ENCODE data around the gene CGB5. TPM values are rescaled to one million over a fixed set of nuclear protein-coding genes. Genes with fewer than 3 reads are reported as not detected.
"Not testable (repeated sequence)": the region's sequence is repeated elsewhere in the genome, so short reads cannot be mapped to it uniquely, and the experiment has no call there.

Gene CGB5
- total and polyA plus RNA-seq, 12 donors: 0.72 TPM; not detected in 11

DNA sequence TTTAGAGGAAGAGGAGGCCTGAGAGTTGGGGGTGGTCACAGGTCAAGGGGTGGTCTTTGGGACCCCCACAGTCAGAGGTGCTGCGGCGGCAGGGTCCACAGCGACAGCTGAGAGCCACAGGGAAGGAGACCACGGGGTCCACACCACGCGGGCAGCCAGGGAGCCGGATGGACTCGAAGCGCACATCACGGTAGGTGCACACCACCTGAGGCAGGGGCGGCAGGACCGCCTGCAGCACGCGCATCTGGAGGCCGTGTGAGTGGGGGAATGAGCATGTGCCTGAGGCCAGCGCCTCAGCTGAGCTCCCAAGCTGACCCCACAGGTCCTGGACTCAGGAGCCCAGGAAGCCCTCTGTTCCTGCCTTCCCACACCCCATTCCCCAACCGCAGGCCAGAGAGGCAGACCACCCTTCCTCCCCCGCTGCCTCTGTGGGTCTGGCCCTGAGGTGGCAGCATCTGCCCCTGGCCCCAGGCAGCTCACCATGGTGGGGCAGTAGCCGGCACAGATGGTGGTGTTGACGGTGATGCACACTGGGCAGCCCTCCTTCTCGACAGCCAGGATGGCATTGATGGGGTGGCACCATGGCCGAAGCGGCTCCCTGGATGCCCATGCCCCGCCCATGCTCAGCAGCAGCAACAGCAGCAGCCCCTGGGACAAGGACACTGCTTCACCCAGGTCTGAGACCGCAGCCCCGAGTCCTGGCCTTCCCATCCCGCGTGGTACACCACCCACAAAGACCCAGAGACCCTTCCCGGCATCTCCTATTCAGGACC lies 27.4 kb upstream of the CGB5 start:
- Histone ChIP-seq H3K27me3 (no peaks in the 10 kb centered on the region), H3K27ac (no peak overlapping the region), H3K9me3 (replicated peaks in 1 of 3) (no peaks in the 10 kb centered on the region), H3K4me3 (no peak overlapping the region), H3K36me3 (replicated peaks in 1 of 2) (peaks cover 0 to 11% of the 10 kb centered on the region in 2 donors), H3K4me1 (replicated peaks in 1 of 2) (peaks cover 3 to 19% of the 10 kb centered on the region in 2 donors)
- 90 to 96% (median 93%) methylated on average over 9 to 26 of the region's 29 CpGs for WGBS, 4 donors
- TF ChIP-seq POLR2A (IDR thresholded peaks at IDR 0.05): no peak
- TF ChIP-seq, protein P1, sequence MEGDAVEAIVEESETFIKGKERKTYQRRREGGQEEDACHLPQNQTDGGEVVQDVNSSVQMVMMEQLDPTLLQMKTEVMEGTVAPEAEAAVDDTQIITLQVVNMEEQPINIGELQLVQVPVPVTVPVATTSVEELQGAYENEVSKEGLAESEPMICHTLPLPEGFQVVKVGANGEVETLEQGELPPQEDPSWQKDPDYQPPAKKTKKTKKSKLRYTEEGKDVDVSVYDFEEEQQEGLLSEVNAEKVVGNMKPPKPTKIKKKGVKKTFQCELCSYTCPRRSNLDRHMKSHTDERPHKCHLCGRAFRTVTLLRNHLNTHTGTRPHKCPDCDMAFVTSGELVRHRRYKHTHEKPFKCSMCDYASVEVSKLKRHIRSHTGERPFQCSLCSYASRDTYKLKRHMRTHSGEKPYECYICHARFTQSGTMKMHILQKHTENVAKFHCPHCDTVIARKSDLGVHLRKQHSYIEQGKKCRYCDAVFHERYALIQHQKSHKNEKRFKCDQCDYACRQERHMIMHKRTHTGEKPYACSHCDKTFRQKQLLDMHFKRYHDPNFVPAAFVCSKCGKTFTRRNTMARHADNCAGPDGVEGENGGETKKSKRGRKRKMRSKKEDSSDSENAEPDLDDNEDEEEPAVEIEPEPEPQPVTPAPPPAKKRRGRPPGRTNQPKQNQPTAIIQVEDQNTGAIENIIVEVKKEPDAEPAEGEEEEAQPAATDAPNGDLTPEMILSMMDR (IDR thresholded peaks at IDR 0.05): no peak
- intact Hi-C loops (cut with DNase I): no loop called here
- DNase-seq: no peak

DNA sequence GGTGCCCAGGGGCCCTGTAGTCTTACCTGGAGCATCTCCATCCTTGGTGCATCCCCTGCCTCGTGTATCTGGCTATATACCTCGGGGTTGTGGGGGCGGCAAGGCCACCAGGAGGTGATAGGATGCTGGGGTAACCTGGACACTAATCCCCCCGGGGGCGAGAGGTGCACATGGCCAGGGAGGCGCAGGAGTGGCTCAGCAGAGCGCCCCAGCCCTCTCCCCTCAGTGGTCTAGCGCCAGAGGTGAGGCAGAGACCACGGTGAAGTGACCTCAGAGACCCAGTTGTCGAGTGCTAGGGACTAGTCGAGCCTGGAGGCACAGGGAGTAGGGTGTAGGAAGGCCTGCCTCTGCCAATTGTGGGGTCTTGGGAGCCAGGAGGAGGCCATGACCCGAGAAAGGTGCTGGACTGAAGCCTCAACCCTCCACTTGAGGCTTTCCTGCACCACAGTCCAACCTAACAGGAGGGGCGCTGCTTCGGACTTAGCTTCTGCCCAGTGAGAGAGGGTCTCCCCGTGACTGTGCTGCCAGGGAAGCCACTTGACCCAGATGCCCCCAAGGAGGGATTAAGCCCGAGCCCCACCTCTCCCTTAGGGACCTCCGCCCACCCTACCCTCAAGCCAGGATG lies 26.5 kb upstream of the CGB5 start, which contains the start of gene LHB:
Gene LHB (minus strand): TSS at position 51 of the 625 bp plus-strand sequence. CDS start 10 bp downstream, at position 41.
- TF ChIP-seq POLR2A (IDR thresholded peaks at IDR 0.05): no peak
- TF ChIP-seq, protein P1 (IDR thresholded peaks at IDR 0.05): no peak
- H3K4me3 ChIP-seq: peak within 1 kb of the TSS in 2 of 4 donors; percentile 22 to 51
- intact Hi-C loops (cut with DNase I): no loop called here
- no peak within 1 kb of the TSS for H3K27ac ChIP-seq
- H3K4me1 ChIP-seq (replicated peaks in 1 of 2): peaks cover 3 to 19% of the 10 kb centered on the region in 2 donors
- WGBS, 4 donors: 68 to 81% (median 72%) methylated on average over 9 to 17 of the region's 17 CpGs
- peaks cover 0 to 8% of the 10 kb centered on the region in 2 donors for H3K36me3 ChIP-seq (replicated peaks in 1 of 2)
- H3K27me3 ChIP-seq: no peaks in the 10 kb centered on the region
- no peaks in the 10 kb centered on the region for H3K9me3 ChIP-seq (replicated peaks in 1 of 3)
- no peak for DNase-seq

DNA sequence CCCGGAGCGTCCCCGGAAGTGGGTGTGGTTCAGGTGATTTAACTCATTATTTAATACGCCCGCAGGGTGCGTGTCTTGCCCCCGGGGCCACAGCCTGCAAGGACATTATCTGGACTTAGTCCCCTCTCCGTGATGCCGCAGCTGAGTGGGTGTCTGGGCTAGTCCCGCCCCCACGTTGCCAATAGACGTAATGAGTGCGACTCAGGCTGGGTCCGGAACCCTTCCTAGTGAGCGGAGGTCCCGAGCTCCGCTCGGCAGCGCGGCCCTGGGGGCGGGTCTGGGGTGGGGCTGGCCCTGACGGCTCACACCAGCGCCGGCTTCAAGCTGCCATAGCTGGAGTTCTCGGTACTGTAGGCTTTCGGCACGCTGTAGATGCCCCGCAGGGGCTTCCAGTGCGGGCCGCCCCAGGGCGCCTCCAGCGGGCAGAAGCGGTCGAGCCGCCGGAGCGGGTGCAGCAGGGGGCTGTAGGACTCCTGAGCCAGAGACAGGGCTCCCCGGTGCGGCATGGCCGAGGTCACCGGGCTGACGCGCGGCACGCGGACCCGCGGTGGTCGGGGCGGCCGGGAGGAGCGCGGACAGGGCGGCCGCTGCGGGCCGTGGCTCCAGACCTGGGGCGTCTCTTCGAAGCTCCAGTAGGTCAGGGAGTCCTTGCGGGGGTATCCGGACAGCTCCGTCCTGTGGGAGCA lies 25.8 kb upstream of the CGB5 start:
- peaks cover 0 to 5% of the 10 kb centered on the region in 2 donors for H3K36me3 ChIP-seq (replicated peaks in 1 of 2)
- no peaks in the 10 kb centered on the region for H3K27me3 ChIP-seq
- no peak overlapping the region for H3K27ac ChIP-seq
- TF ChIP-seq, protein P1 (IDR thresholded peaks at IDR 0.05): peak in 5 of 6 experiments; percentile 19 to 50 (median 26)
- no peak for TF ChIP-seq POLR2A (IDR thresholded peaks at IDR 0.05)
- H3K4me1 ChIP-seq (replicated peaks in 1 of 2): peaks cover 3 to 19% of the 10 kb centered on the region in 2 donors
- intact Hi-C loops (cut with DNase I): no loop called here
- peak in 5 of 7 donors; percentile 44 to 58 (median 50) for DNase-seq
- peak overlapping the region in 2 of 4 donors; percentile 22 to 51 for H3K4me3 ChIP-seq
- 0 to 2% (median 1%) methylated on average over 5 to 62 of the region's 62 CpGs for WGBS, 4 donors
- H3K9me3 ChIP-seq (replicated peaks in 1 of 3): no peaks in the 10 kb centered on the region

DNA sequence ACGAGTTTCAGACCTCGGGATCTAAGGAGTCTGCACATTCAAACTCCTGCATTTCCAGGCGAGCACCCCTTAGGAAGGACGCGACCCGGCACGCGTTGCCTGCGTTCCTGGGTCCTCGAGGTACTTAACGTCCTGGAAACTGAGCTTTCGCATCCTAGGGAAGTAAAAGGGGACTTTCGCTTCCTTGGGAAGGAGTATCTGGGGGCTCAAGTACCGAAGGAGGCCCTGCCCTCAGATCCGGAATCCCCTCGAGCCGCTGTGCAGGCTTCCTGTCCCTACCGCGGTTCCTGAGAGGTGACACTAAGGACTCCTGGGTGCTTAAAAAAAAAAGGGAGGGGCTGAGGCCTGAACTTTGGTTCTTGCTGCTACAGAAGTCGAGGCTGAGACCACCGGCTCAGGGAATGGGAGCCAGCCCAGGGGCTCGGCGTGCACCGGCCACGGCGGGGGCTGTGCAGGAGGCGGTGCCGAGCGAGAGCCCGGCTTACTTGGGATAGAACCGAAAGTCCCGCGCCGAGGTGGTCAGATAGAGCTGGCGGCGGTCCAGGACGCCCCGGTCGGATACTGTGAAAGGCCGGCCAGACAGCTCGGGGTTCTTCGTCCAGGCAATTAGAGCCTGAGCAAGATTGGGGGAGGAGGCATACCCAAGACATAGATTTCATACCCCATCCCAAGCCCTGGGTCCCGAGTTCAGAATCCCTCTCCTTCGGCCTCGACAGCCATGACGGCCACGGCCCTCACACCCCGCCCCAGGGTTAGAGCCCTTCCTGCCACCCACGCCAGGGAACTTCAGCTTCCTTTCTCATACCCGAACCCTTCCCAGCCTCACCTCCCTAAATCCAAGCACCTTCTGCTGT lies 25.0 kb upstream of the CGB5 start:
- peak overlapping the region in 2 of 4 donors; percentile 22 to 51 for H3K4me3 ChIP-seq
- H3K27me3 ChIP-seq; intact Hi-C loops (cut with DNase I); H3K9me3 ChIP-seq (replicated peaks in 1 of 3); H3K27ac ChIP-seq; H3K36me3 ChIP-seq (replicated peaks in 1 of 2): not testable (repeated sequence)
- 6 to 13% (median 10%) methylated on average over 16 to 50 of the region's 50 CpGs for WGBS, 4 donors
- peaks cover 3 to 19% of the 10 kb centered on the region in 2 donors for H3K4me1 ChIP-seq (replicated peaks in 1 of 2)
- peak in 3 of 7 donors; percentile 33 to 57 (median 36) for DNase-seq
